ENCODE results near the gene ASB13.

The ASB13 gene

GRCh38 chr10:5648494-5649457, 17.6 kb downstream of the ASB13 start:
- DNase-seq (ENCODE audit: low read depth, low spot score), result no peak

- no peak for DNase-seq (ENCODE audit: low read depth, low spot score)
Measured at GRCh38 chr10:5647507-5648240, 18.7 kb downstream of the ASB13 start.

GRCh38 chr10:5645944-5646617, 20.3 kb downstream of the ASB13 start:
- DNase-seq (ENCODE audit: low read depth, low spot score), result no peak

GRCh38 chr10:5645375-5645774, 21.0 kb downstream of the ASB13 start:
- DNase-seq (ENCODE audit: low read depth, low spot score), result no peak

GRCh38 chr10:5644930-5645329, 21.5 kb downstream of the ASB13 start:
- DNase-seq (ENCODE audit: low read depth, low spot score), result no peak

- no peak for DNase-seq (ENCODE audit: low read depth, low spot score)
Measured at GRCh38 chr10:5643346-5644067, 22.9 kb downstream of the ASB13 start.

- no peak for DNase-seq (ENCODE audit: low read depth, low spot score)
Measured at GRCh38 chr10:5641501-5641900, 24.9 kb downstream of the ASB13 start.

GRCh38 chr10:5640501-5640900, 25.9 kb downstream of the ASB13 start:
- no peak for DNase-seq (ENCODE audit: low read depth, low spot score)

GRCh38 chr10:5640036-5640435, 26.4 kb downstream of the ASB13 start:
- no peak for DNase-seq (ENCODE audit: low read depth, low spot score)

- DNase-seq (ENCODE audit: low read depth, low spot score), result no peak
Measured at GRCh38 chr10:5639066-5639465, 27.3 kb downstream of the ASB13 start.

- DNase-seq (ENCODE audit: low read depth, low spot score), result no peak
Measured at GRCh38 chr10:5638494-5638893, 27.9 kb downstream of the ASB13 start.

- no peak for DNase-seq (ENCODE audit: low read depth, low spot score)
Measured at GRCh38 chr10:5634918-5635317, 31.5 kb downstream of the ASB13 start.

GRCh38 chr10:5633166-5633749, 33.1 kb downstream of the ASB13 start:
- DNase-seq (ENCODE audit: low read depth, low spot score), result no peak

- DNase-seq (ENCODE audit: low read depth, low spot score), result no peak
Measured at GRCh38 chr10:5632446-5632845, 33.9 kb downstream of the ASB13 start.

GRCh38 chr10:5631936-5632335, 34.5 kb downstream of the ASB13 start:
- DNase-seq (ENCODE audit: low read depth, low spot score), result no peak

GRCh38 chr10:5630112-5630436, 36.3 kb downstream of the ASB13 start:
- no peak for DNase-seq (ENCODE audit: low read depth, low spot score)

- DNase-seq (ENCODE audit: low read depth, low spot score), result peak; percentile 65
Measured at GRCh38 chr10:5629303-5630111, 36.9 kb downstream of the ASB13 start.

- DNase-seq (ENCODE audit: low read depth, low spot score), result no peak
Measured at GRCh38 chr10:5628451-5629302, 37.7 kb downstream of the ASB13 start.

GRCh38 chr10:5627486-5628044, 38.8 kb downstream of the ASB13 start:
- DNase-seq (ENCODE audit: low read depth, low spot score), result no peak
